Activated CD4-positive, alpha-beta memory T cell treated with anti-CD3 and anti-CD28 coated beads for 36 hours (primary cell): ENCODE measurements around the gene PAK3. TPM values are rescaled to one million over a fixed set of nuclear protein-coding genes. Genes with fewer than 3 reads are reported as not detected.
A peak's percentile ranks its signal among the peaks of the same experiment; 100 is the strongest.

Source experiments
- CTCF ChIA-PET: fragments of 350-600 bp; sonication (Branson Sonifier 250); formaldehyde crosslinking; loops from one replicate; lab custom pipeline; 2021; ENCODE audit warnings: antibody characterized with exemption, inconsistent platforms; lab: Charles Lee
- POLR2A ChIA-PET: fragments of 350-600 bp; sonication (Branson Sonifier 250); formaldehyde crosslinking; loops from one replicate; lab custom pipeline; 2021; ENCODE audit warnings: antibody characterized with exemption; lab: Charles Lee
- DNase-seq: peaks from one replicate; pipeline ENCODE4 v3.0.0-alpha.2; 2020
- H3K27ac Mint-ChIP-seq: one replicate; pipeline ENCODE4 v1.8.0; 2021; ENCODE audit warnings: mixed read lengths
- H3K27me3 Mint-ChIP-seq: one replicate; pipeline ENCODE4 v1.8.0; 2021; ENCODE audit warnings: mixed read lengths
- H3K36me3 Mint-ChIP-seq: one replicate; pipeline ENCODE4 v1.8.0; 2021; ENCODE audit warnings: mixed read lengths
- H3K4me1 Mint-ChIP-seq: one replicate; pipeline ENCODE4 v1.8.0; 2021; ENCODE audit warnings: low read depth, mixed read lengths
- H3K4me3 Mint-ChIP-seq: one replicate; pipeline ENCODE4 v1.8.0; 2021; ENCODE audit warnings: mild to moderate bottlenecking, mixed read lengths
- H3K9me3 Mint-ChIP-seq: one replicate; pipeline ENCODE4 v1.8.0; 2021; ENCODE audit warnings: mixed read lengths
- intact Hi-C: fragments of 100-400 bp; cut with micrococcal nuclease; formaldehyde crosslinking; loops from one replicate; pipeline ENCODE4 v1.15.1; 2023
- total RNA-seq, 2 experiments: library from RNA; stranded (reverse); gene quantifications; one replicate each; pipeline ENCODE4 v1.2.3, GENCODE V29; 2021

Gene PAK3
- total RNA-seq = 1 to 10 TPM; 1.3 to 1.5 TPM

DNA sequence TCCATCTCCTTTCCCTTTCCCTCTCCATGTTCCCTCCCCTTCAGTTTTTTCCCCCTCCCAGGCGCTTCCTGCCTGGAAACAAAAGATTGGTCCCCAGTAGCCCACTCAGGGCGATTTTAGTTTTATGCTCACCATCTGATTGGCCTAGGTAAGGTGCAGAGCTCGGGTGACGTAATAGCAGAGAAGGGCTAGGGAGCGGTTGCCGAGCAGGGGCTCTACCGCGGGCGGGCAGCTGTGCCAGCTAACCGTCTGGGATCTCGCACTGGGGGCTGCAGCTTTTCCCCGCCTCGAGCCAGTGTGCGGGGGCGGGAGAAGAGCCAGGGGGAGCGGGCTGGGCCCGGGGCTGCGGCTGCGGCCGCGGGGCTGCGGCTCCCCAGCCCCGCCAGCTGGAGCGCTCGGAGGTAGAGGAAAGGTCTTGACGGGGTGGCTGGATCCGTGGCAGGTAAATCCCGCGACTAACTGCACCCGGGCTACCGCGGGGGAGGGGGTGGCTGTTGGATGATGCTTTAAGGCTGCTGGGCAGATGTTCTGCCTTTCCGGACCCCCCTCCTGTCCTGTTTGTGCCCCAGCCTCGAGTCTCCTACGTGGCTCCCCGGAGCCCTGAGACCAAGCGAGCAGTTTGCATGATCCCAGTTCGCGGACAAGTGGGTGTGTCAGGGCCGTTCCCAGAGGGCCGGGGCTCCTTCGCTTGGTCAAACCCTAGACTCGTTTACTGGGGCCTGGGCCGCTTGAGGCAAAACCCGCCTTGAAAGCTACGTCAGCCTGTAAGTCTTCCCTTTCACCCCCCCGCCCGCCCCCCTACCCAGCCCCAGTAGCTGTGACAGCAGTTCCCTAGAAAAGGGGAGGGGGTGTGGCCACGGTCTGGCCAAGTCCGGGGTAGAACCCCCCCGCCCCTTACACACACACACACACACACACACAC is at the start of gene PAK3:
TSS of gene PAK3 (plus strand) at position 218 of the 922 bp plus-strand sequence. CDS start 26,913 bp downstream, outside the sequence.
- CTCF ChIA-PET = interaction anchor here (1.6 kb wide), 1 partner anchor 148 kb away, joined by 5 read pairs; no protein-coding TSS in a partner anchor
- Mint-ChIP-seq H3K9me3 (no peaks in the 10 kb centered on the region), H3K36me3 (no peaks in the 10 kb centered on the region), H3K4me1 (peaks cover 22% of the 10 kb centered on the region), H3K4me3 (peak within 1 kb of the TSS; percentile 74), H3K27ac (no peak within 1 kb of the TSS), H3K27me3 (peaks cover 1% of the 10 kb centered on the region)
- intact Hi-C loops = loop anchor here (1.0 kb wide), 1 partner anchor 148 kb away; no protein-coding TSS in a partner anchor
- DNase-seq = peak; percentile 38
- POLR2A ChIA-PET = no interaction called here

- ChIA-PET CTCF (no interaction called here), POLR2A (no interaction called here)
- Mint-ChIP-seq H3K4me1 (peaks cover 3% of the 10 kb centered on the region), H3K27me3 (no peaks in the 10 kb centered on the region), H3K9me3 (no peaks in the 10 kb centered on the region), H3K27ac (no peak overlapping the region), H3K4me3 (no peak overlapping the region), H3K36me3 (no peaks in the 10 kb centered on the region)
- intact Hi-C loops = no loop called here
- DNase-seq = no peak
Measured at GRCh38 chrX:111047575-111047974, 48.4 kb upstream of the PAK3 start.

- Mint-ChIP-seq H3K27ac (no peak overlapping the region), H3K36me3 (no peaks in the 10 kb centered on the region), H3K4me1 (peaks cover 3% of the 10 kb centered on the region), H3K9me3 (no peaks in the 10 kb centered on the region), H3K27me3 (no peaks in the 10 kb centered on the region), H3K4me3 (no peak overlapping the region)
- CTCF ChIA-PET = no interaction called here
- intact Hi-C loops = no loop called here
- POLR2A ChIA-PET = no interaction called here
- DNase-seq = no peak
Measured at GRCh38 chrX:111052478-111052877, 43.5 kb upstream of the PAK3 start.

DNA sequence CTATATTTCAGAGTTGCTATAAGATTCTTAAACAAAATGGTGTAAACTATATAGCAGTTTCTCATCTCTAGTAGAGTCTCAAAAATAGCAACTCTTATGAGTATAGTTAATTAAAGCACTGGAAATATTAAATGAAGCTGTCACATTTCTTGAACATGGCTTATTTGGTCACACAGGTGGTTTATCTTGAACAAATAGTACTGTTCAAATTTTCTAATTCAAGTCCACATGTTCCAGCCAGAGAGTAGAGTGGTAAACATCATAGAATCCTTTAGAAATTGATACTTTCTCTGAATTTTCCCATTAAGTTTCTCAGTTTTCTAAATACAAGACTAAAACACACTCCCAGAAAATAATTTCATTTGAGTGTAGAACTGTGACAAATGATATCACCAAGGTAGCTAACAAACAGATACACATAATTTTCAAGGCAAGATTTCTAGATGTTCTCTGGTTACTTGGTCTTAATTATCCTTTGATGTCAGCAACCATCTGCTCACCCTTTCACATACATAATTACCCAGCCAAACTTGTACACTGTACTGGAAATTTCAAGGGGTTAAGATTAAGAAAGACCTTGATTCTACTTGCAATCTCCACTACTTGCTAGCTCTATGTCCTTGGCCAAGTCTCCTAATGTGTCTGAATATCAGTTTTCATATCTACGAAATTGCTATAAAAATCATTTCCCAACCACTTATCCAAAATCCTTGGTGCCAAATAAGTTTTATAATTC is 24.3 kb upstream of the PAK3 start:
- no peak for DNase-seq
- Mint-ChIP-seq H3K4me1 (no peaks in the 10 kb centered on the region), H3K27me3 (peaks cover 4% of the 10 kb centered on the region), H3K36me3 (no peaks in the 10 kb centered on the region), H3K27ac (no peak overlapping the region), H3K4me3 (no peak overlapping the region), H3K9me3 (no peaks in the 10 kb centered on the region)
- ChIA-PET CTCF (no interaction called here), POLR2A (no interaction called here)
- intact Hi-C loops = no loop called here

DNA sequence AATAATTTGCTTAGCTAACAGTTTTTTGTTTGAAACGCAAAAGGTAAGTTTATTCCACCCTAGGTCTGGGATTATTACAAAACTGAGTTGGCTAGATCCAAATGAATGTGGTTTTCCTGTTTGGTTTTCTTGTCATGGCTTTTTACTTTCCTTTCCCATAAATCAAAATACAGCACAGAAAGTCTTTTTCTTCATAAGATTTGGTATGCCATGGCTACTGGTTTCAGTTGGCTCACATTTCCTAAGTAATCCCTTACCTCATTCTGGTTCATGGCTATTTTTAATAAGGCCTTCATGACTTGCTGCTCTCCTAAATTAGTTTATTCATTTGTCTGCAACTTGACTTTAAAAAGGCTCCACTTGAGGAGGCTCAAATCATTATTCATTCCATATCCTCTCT is 12.9 kb upstream of the PAK3 start:
- intact Hi-C loops = no loop called here
- H3K27ac Mint-ChIP-seq = no peak overlapping the region
- DNase-seq = no peak
- H3K4me1 Mint-ChIP-seq = no peaks in the 10 kb centered on the region
- ChIA-PET POLR2A (no interaction called here), CTCF (no interaction called here)
- H3K27me3 Mint-ChIP-seq = no peaks in the 10 kb centered on the region
- H3K36me3 Mint-ChIP-seq = no peaks in the 10 kb centered on the region
- no peaks in the 10 kb centered on the region for H3K9me3 Mint-ChIP-seq
- H3K4me3 Mint-ChIP-seq = no peak overlapping the region

- ChIA-PET CTCF (no interaction called here), POLR2A (interaction anchor here (0.6 kb wide), 1 partner anchor 347 kb away, joined by 3 read pairs; no protein-coding TSS in a partner anchor)
- Mint-ChIP-seq H3K27ac (no peak overlapping the region), H3K27me3 (peaks cover 2% of the 10 kb centered on the region), H3K9me3 (no peaks in the 10 kb centered on the region), H3K4me1 (no peaks in the 10 kb centered on the region), H3K4me3 (no peak overlapping the region), H3K36me3 (no peaks in the 10 kb centered on the region)
- intact Hi-C loops = no loop called here
- no peak for DNase-seq
Measured at GRCh38 chrX:111086591-111087006, 9.4 kb upstream of the PAK3 start.

- H3K4me1 Mint-ChIP-seq = no peaks in the 10 kb centered on the region
- no peak overlapping the region for H3K27ac Mint-ChIP-seq
- ChIA-PET POLR2A (no interaction called here), CTCF (no interaction called here)
- H3K36me3 Mint-ChIP-seq = no peaks in the 10 kb centered on the region
- intact Hi-C loops = no loop called here
- DNase-seq = no peak
- no peak overlapping the region for H3K4me3 Mint-ChIP-seq
- H3K9me3 Mint-ChIP-seq = no peaks in the 10 kb centered on the region
- peaks cover 2% of the 10 kb centered on the region for H3K27me3 Mint-ChIP-seq
Measured at GRCh38 chrX:111088628-111089027, 7.4 kb upstream of the PAK3 start.

GRCh38 chrX:111090458-111090857 is 5.5 kb upstream of the PAK3 start:
- H3K4me1 Mint-ChIP-seq = peaks cover under 1% of the 10 kb centered on the region
- CTCF ChIA-PET = no interaction called here
- POLR2A ChIA-PET = no interaction called here
- no peak overlapping the region for H3K4me3 Mint-ChIP-seq
- no peaks in the 10 kb centered on the region for H3K9me3 Mint-ChIP-seq
- no peak for DNase-seq
- H3K27me3 Mint-ChIP-seq = peaks cover 4% of the 10 kb centered on the region
- H3K27ac Mint-ChIP-seq = no peak overlapping the region
- no peaks in the 10 kb centered on the region for H3K36me3 Mint-ChIP-seq
- intact Hi-C loops = no loop called here

- POLR2A ChIA-PET = no interaction called here
Measured at GRCh38 chrX:111098874-111099273, 2.9 kb downstream of the PAK3 start.

GRCh38 chrX:111100191-111100590 is 4.2 kb downstream of the PAK3 start:
- Mint-ChIP-seq H3K4me1 (peaks cover 22% of the 10 kb centered on the region), H3K27ac (no peak overlapping the region), H3K36me3 (no peaks in the 10 kb centered on the region), H3K4me3 (no peak overlapping the region), H3K27me3 (no peaks in the 10 kb centered on the region), H3K9me3 (no peaks in the 10 kb centered on the region)
- DNase-seq = peak; percentile 12
- POLR2A ChIA-PET = no interaction called here
- CTCF ChIA-PET = interaction anchor here (0.7 to 3.8 kb wide), 15 partner anchors 11 to 344 kb away, joined by 3 to 23 read pairs (median 4); no protein-coding TSS in a partner anchor
- intact Hi-C loops = loop anchor here (1.0 kb wide), 1 partner anchor 24 kb away; no protein-coding TSS in a partner anchor

More at GRCh38 chrX:111098874-111099273, 2.9 kb downstream of the PAK3 start:
- Mint-ChIP-seq H3K4me1 (peaks cover 22% of the 10 kb centered on the region), H3K36me3 (no peaks in the 10 kb centered on the region), H3K27ac (no peak overlapping the region), H3K4me3 (peak overlapping the region; percentile 45), H3K9me3 (no peaks in the 10 kb centered on the region), H3K27me3 (peaks cover 1% of the 10 kb centered on the region)
- intact Hi-C loops = loop anchor here (1.0 to 2.0 kb wide), 4 partner anchors 107 to 582 kb away; partner anchors contain the start of gene ALG13
- CTCF ChIA-PET = interaction anchor here (0.6 to 3.8 kb wide), 10 partner anchors 14 to 349 kb away, joined by 3 to 23 read pairs (median 4); no protein-coding TSS in a partner anchor
- peak; percentile 77 for DNase-seq

DNA sequence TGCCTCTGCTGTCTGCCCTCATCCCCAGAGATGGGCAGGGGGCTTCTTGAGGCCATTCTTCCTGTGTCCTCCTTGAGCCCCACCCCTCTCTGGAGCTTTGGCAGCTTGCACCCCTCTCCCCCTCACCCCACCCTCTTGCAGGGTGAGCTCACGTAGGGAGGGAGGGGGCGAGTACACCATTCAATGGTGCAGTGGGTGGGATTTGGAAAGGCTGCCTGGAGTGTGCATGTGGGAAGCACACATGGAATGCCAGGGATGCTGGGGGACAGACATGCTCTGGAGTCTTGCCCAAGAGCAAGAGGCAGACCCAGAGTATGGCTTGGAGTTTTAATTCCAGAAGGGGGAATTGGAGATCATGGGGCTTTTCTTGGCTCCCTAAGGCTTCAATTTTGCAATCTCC is 5.6 kb downstream of the PAK3 start:
- POLR2A ChIA-PET = no interaction called here
- Mint-ChIP-seq H3K9me3 (no peaks in the 10 kb centered on the region), H3K27ac (no peak overlapping the region), H3K4me1 (peaks cover 17% of the 10 kb centered on the region), H3K36me3 (no peaks in the 10 kb centered on the region), H3K4me3 (no peak overlapping the region), H3K27me3 (no peaks in the 10 kb centered on the region)
- intact Hi-C loops = no loop called here
- CTCF ChIA-PET = interaction anchor here (1.7 to 3.8 kb wide), 2 partner anchors 142 to 343 kb away, joined by 4 to 23 read pairs; no protein-coding TSS in a partner anchor
- no peak for DNase-seq

DNA sequence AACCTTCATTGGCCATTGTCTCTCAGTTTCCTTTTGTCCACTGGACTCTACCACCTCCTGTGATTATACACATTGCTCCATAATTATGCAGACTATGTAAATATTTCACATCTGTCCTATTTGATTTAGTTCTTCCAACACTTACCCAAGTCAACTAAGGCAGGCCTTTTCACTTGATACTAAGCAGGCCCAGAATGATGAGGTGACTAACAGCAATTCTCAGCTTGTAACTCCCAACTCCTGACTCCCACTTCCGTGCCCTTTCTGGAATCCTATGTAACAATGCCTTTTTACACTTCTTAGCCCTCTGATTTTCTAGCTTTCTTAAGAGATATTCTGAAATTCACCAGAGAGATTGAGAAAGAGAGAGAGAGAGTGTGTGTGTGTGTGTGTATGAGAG is 6.6 kb downstream of the PAK3 start:
- no peak for DNase-seq
- Mint-ChIP-seq H3K27me3 (no peaks in the 10 kb centered on the region), H3K36me3 (no peaks in the 10 kb centered on the region), H3K4me1 (peaks cover 15% of the 10 kb centered on the region), H3K27ac (no peak overlapping the region), H3K4me3 (no peak overlapping the region), H3K9me3 (no peaks in the 10 kb centered on the region)
- POLR2A ChIA-PET = interaction anchor here (0.7 kb wide), 1 partner anchor 986 kb away, joined by 3 read pairs; no protein-coding TSS in a partner anchor
- CTCF ChIA-PET = interaction anchor here (0.9 kb wide), 1 partner anchor 142 kb away, joined by 3 read pairs; no protein-coding TSS in a partner anchor
- intact Hi-C loops = no loop called here
